Tibial nerve (tissue), 4 donors: ENCODE data around the gene RRN3.
"Not testable (repeated sequence)": the region's sequence is repeated elsewhere in the genome, so short reads cannot be mapped to it uniquely, and the experiment has no call there.

ENCODE experiments used
- EP300 ChIP-seq, 2 donors: sonication (generic); formaldehyde crosslinking; IDR thresholded peaks; one replicate each; pipeline ENCODE4 v1.6.1; 2017; ENCODE audit warnings: antibody characterized with exemption in 2 of 2, mild to moderate bottlenecking in 1 of 2
- POLR2A ChIP-seq, 2 donors: fragments of 450-650 bp; IDR thresholded peaks; one replicate each; pipeline ENCODE4 v1.6.1; 2017; ENCODE audit warnings: antibody characterized with exemption in 2 of 2, mild to moderate bottlenecking in 2 of 2, moderate library complexity in 2 of 2
- TF ChIP-seq, protein P1 (sequence below), 5 experiments: fragments of 200-600 bp in 3 of 5; fragments of 450-650 bp in 2 of 5; sonication (generic) in 3 of 5; IDR thresholded peaks; one replicate each; pipeline ENCODE4 v1.5.1; 2016 to 2019; ENCODE audit warnings: antibody characterized with exemption in 5 of 5, mild to moderate bottlenecking in 3 of 5, moderate library complexity in 2 of 5

DNA sequence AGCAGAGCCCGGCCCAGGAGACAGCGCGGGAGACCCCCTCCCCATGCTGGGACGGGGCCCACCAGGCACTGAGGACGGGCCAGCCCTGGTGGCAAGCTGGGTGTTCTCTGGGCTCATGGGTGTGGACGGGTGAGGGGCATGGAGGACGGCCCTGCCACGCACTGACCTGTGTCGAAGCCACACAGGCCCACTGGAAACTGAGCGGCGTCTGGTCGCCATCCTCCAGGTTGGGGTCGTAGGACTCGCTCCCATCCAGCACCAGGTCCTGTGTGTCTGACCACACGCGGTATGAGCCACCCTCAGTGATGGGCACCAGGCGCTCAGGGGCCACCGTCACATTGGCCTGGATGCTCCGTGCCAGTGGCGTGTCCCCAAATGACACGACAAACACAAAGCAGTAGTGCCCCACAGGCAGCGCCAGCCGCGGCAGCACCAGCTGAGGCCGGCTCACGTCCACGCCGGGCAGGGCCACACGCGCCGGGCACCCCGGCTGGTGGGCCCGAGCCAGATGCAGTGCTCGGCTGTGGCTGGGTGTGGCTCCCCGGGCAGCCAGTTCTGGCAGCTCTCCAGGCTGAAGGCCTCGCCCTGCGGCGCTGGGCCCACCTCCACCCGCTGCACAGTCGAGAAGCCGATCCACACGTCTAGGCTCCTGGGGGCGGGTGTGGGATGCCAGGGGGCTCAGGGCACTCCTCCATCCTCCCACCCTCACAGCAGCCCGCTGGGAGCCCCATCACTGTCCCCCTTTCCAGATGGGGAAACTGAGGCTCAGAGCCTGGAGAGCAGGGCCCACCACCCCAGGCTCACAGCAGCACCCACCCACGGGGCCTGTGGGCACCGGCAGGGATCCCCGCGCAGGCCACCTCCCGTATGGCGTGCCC is 41.6 kb upstream of the RRN3 start:
- not testable (repeated sequence) for TF ChIP-seq EP300, POLR2A (IDR thresholded peaks at IDR 0.05)
- TF ChIP-seq, protein P1, sequence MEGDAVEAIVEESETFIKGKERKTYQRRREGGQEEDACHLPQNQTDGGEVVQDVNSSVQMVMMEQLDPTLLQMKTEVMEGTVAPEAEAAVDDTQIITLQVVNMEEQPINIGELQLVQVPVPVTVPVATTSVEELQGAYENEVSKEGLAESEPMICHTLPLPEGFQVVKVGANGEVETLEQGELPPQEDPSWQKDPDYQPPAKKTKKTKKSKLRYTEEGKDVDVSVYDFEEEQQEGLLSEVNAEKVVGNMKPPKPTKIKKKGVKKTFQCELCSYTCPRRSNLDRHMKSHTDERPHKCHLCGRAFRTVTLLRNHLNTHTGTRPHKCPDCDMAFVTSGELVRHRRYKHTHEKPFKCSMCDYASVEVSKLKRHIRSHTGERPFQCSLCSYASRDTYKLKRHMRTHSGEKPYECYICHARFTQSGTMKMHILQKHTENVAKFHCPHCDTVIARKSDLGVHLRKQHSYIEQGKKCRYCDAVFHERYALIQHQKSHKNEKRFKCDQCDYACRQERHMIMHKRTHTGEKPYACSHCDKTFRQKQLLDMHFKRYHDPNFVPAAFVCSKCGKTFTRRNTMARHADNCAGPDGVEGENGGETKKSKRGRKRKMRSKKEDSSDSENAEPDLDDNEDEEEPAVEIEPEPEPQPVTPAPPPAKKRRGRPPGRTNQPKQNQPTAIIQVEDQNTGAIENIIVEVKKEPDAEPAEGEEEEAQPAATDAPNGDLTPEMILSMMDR (IDR thresholded peaks at IDR 0.05): not testable (repeated sequence)
